HepG2 (cell line): Measurements from ENCODE around the gene C9orf43. TPM values are rescaled to one million over a fixed set of nuclear protein-coding genes. Genes with fewer than 3 reads are reported as not detected.

ENCODE experiments used
- AGO2 ChIP-seq: fragments of 200-400 bp; formaldehyde crosslinking; optimal IDR thresholded peaks from 2 replicates; pipeline ENCODE3; 2017; ENCODE audit warnings: mild to moderate bottlenecking, low read depth, low read length, moderate library complexity
- ETV5 ChIP-seq: IDR thresholded peaks from 2 replicates; pipeline ENCODE4 v1.6.1; 2018; ENCODE audit warnings: missing biosample characterization, missing genetic modification reagents, inconsistent platforms, borderline replicate concordance
- NR2F1 ChIP-seq, 2 experiments: fragments of 450-650 bp in 1 of 2; formaldehyde crosslinking in 1 of 2; IDR thresholded peaks; 2 replicates each; pipeline versions ENCODE4 v1.5.0 to v1.6.1; 2016 to 2020; ENCODE audit warnings: mild to moderate bottlenecking in 1 of 2, missing compliant biosample characterization in 1 of 2, missing genetic modification reagents in 1 of 2, moderate library complexity in 1 of 2
- RXRB ChIP-seq: IDR thresholded peaks from 2 replicates; pipeline ENCODE4 v1.6.1; 2016; ENCODE audit warnings: borderline replicate concordance, missing genetic modification reagents, missing compliant biosample characterization
- TBX2 ChIP-seq: sonication (generic); formaldehyde crosslinking; IDR thresholded peaks from 2 replicates; pipeline ENCODE4 v1.5.0; 2020; ENCODE audit warnings: missing genetic modification reagents, mild to moderate bottlenecking, borderline replicate concordance
- ZNF609 ChIP-seq: sonication (generic); formaldehyde crosslinking; IDR thresholded peaks from 2 replicates; pipeline ENCODE4 v1.4.0; 2020; ENCODE audit warnings: mild to moderate bottlenecking, missing genetic modification reagents, borderline replicate concordance
- ZNF83 ChIP-seq: sonication (generic); formaldehyde crosslinking; IDR thresholded peaks from 2 replicates; pipeline ENCODE4 v1.4.0; 2020; ENCODE audit warnings: missing genetic modification reagents, mild to moderate bottlenecking, borderline replicate concordance
- ZSCAN5A ChIP-seq: sonication (generic); formaldehyde crosslinking; IDR thresholded peaks from 2 replicates; pipeline ENCODE4 v1.8.0; 2022; ENCODE audit warnings: mild to moderate bottlenecking, missing genetic modification reagents, borderline replicate concordance
- polyA plus RNA-seq, 8 experiments: library from polyadenylated mRNA; depleted of rRNA in 3 of 8; stranded (reverse) in 7 of 8; unstranded in 1 of 8; fragments of >200 nt; fragmentation: Illumina TruSeq in 4 of 8; extraction: Trizol in 4 of 8; gene quantifications; 2 replicates each; pipeline versions ENCODE4 v1.2.1 to v1.2.3, GENCODE V29; 2011 to 2016; ENCODE audit warnings: low read depth in 4 of 8, missing spikeins in 1 of 8, mixed read lengths in 1 of 8; ENCODE audit not compliant: insufficient read depth in 1 of 8
- total RNA-seq, 5 experiments: library from RNA; depleted of rRNA; stranded (reverse); fragments of >200 nt; fragmentation: Illumina TruSeq; extraction: Trizol; gene quantifications; 2 replicates each; pipeline ENCODE4 v1.2.3, GENCODE V29; 2016; ENCODE audit warnings: low read depth in 1 of 5
- TF ChIP-seq, protein P1 (sequence below): sonication (generic); formaldehyde crosslinking; IDR thresholded peaks from 2 replicates; pipeline ENCODE4 v1.4.0; 2020; ENCODE audit warnings: missing genetic modification reagents, mild to moderate bottlenecking, borderline replicate concordance
- TF ChIP-seq, protein P2 (sequence below): sonication (generic); formaldehyde crosslinking; IDR thresholded peaks from 2 replicates; pipeline ENCODE4 v1.8.1; 2022; ENCODE audit warnings: mild to moderate bottlenecking, missing genetic modification reagents
- TF ChIP-seq, protein P3 (sequence below): sonication (generic); formaldehyde crosslinking; IDR thresholded peaks from 2 replicates; pipeline ENCODE4 v1.5.0; 2020; ENCODE audit warnings: mild to moderate bottlenecking, missing genetic modification reagents, moderate library complexity
- TF ChIP-seq, protein P4 (sequence below): sonication (generic); formaldehyde crosslinking; IDR thresholded peaks from 2 replicates; pipeline ENCODE4 v1.8.1; 2022; ENCODE audit warnings: low read depth, mild to moderate bottlenecking, missing genetic modification reagents

C9orf43 gene
- total and polyA plus RNA-seq, 2 of the 13 experiments (the other 11 are each of a cell fraction or from before 2014, with no cell fraction given), result 0.24 to 0.31 TPM

GRCh38 chr9:113376634-113377567, 33.6 kb upstream of the C9orf43 start, which contains the start of gene HDHD3 (continued):
- 0 out of 2 replicates have a peak, but pooled peaks have one; percentile 13 for TF ChIP-seq ZNF609 (CRISPR knock-in tag)
- no peak for TF ChIP-seq NR2F1 (CRISPR knock-in tag; IDR thresholded peaks at IDR 0.05)
- TF ChIP-seq, protein P1, sequence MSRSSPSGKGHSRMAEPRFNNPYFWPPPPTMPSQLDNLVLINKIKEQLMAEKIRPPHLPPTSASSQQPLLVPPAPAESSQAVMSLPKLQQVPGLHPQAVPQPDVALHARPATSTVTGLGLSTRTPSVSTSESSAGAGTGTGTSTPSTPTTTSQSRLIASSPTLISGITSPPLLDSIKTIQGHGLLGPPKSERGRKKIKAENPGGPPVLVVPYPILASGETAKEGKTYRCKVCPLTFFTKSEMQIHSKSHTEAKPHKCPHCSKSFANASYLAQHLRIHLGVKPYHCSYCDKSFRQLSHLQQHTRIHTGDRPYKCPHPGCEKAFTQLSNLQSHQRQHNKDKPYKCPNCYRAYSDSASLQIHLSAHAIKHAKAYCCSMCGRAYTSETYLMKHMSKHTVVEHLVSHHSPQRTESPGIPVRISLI, result no peak; the same call in 1 of the 2 replicates
- TF ChIP-seq, protein P2, sequence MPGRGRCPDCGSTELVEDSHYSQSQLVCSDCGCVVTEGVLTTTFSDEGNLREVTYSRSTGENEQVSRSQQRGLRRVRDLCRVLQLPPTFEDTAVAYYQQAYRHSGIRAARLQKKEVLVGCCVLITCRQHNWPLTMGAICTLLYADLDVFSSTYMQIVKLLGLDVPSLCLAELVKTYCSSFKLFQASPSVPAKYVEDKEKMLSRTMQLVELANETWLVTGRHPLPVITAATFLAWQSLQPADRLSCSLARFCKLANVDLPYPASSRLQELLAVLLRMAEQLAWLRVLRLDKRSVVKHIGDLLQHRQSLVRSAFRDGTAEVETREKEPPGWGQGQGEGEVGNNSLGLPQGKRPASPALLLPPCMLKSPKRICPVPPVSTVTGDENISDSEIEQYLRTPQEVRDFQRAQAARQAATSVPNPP (CRISPR knock-in tag), result no peak
- TF ChIP-seq, protein P3, sequence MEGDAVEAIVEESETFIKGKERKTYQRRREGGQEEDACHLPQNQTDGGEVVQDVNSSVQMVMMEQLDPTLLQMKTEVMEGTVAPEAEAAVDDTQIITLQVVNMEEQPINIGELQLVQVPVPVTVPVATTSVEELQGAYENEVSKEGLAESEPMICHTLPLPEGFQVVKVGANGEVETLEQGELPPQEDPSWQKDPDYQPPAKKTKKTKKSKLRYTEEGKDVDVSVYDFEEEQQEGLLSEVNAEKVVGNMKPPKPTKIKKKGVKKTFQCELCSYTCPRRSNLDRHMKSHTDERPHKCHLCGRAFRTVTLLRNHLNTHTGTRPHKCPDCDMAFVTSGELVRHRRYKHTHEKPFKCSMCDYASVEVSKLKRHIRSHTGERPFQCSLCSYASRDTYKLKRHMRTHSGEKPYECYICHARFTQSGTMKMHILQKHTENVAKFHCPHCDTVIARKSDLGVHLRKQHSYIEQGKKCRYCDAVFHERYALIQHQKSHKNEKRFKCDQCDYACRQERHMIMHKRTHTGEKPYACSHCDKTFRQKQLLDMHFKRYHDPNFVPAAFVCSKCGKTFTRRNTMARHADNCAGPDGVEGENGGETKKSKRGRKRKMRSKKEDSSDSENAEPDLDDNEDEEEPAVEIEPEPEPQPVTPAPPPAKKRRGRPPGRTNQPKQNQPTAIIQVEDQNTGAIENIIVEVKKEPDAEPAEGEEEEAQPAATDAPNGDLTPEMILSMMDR (CRISPR knock-in tag), result no peak
- TF ChIP-seq ZSCAN5A (CRISPR knock-in tag), result no peak
- peak; percentile 47 for TF ChIP-seq TBX2 (CRISPR knock-in tag)
- TF ChIP-seq RXRB, result peak; percentile 51; the same call in 1 of the 2 replicates
- peak; percentile 73; the same call in 1 of the 2 replicates for TF ChIP-seq ZNF83 (CRISPR knock-in tag)
- TF ChIP-seq, protein P4, sequence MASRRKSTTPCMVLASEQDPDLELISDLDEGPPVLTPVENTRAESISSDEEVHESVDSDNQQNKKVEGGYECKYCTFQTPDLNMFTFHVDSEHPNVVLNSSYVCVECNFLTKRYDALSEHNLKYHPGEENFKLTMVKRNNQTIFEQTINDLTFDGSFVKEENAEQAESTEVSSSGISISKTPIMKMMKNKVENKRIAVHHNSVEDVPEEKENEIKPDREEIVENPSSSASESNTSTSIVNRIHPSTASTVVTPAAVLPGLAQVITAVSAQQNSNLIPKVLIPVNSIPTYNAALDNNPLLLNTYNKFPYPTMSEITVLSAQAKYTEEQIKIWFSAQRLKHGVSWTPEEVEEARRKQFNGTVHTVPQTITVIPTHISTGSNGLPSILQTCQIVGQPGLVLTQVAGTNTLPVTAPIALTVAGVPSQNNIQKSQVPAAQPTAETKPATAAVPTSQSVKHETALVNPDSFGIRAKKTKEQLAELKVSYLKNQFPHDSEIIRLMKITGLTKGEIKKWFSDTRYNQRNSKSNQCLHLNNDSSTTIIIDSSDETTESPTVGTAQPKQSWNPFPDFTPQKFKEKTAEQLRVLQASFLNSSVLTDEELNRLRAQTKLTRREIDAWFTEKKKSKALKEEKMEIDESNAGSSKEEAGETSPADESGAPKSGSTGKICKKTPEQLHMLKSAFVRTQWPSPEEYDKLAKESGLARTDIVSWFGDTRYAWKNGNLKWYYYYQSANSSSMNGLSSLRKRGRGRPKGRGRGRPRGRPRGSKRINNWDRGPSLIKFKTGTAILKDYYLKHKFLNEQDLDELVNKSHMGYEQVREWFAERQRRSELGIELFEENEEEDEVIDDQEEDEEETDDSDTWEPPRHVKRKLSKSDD (CRISPR knock-in tag), result 0 out of 2 replicates have a peak, but pooled peaks have one; percentile 38
- peak; percentile 67 for TF ChIP-seq AGO2
- TF ChIP-seq ETV5 (CRISPR knock-in tag), result peak; percentile 51; the same call in 1 of the 2 replicates
